ENCODE results near the gene LHX4.

LHX4 gene

GRCh38 chr1:180274221-180274620 is 44.2 kb downstream of the LHX4 start:
- WGBS (ENCODE audit: extremely low coverage, insufficient coverage, low lambda C conversion rate) = no CpG with 5 or more reads among the region's 11 CpGs
- Histone ChIP-seq H3K79me1 (ENCODE audit: low read length) (no peaks in the 10 kb centered on the region), H3K27me3 (ENCODE audit: insufficient read depth, low read length, poor library complexity) (no peaks in the 10 kb centered on the region), H2BK120ac (ENCODE audit: low read depth, low read length) (no peak overlapping the region), H3K79me2 (ENCODE audit: control insufficient read depth, insufficient read depth, low read length) (no peaks in the 10 kb centered on the region), H4K5ac (ENCODE audit: low read length) (no peak overlapping the region), H3K18ac (ENCODE audit: low read length) (no peak overlapping the region), H2BK15ac (replicated peaks; ENCODE audit: low read depth) (no peak overlapping the region), H3K4me1 (ENCODE audit: control insufficient read depth, low read depth, low read length) (no peaks in the 10 kb centered on the region), H3K23ac (ENCODE audit: low read length) (no peak overlapping the region), H3K4me3 (ENCODE audit: low read length) (no peak overlapping the region), H3K36me3 (ENCODE audit: control insufficient read depth, insufficient read depth, low read length) (no peaks in the 10 kb centered on the region), H3K27ac (ENCODE audit: low read depth, low read length) (no peak overlapping the region), H3K4me2 (ENCODE audit: low read length) (no peak overlapping the region), H3K4ac (ENCODE audit: low read depth, low read length) (no peak overlapping the region), H4K8ac (ENCODE audit: low read depth, low read length) (no peak overlapping the region), H2AK5ac (ENCODE audit: low read length) (no peak overlapping the region), H3K9ac (ENCODE audit: low read length) (no peak overlapping the region), H3K56ac (ENCODE audit: low read length) (no peak overlapping the region), H2BK5ac (ENCODE audit: low read length) (no peak overlapping the region)
- no peak for DNase-seq

GRCh38 chr1:180275726-180276125 is 45.7 kb downstream of the LHX4 start:
- no peak for DNase-seq
- no peak overlapping the region for H3K4me3 ChIP-seq (ENCODE audit: low read length)
- no peak overlapping the region for H2BK15ac ChIP-seq (replicated peaks; ENCODE audit: low read depth)
- H3K18ac ChIP-seq (ENCODE audit: low read length) = no peak overlapping the region
- no peaks in the 10 kb centered on the region for H3K79me2 ChIP-seq (ENCODE audit: control insufficient read depth, insufficient read depth, low read length)
- no peak overlapping the region for H3K4ac ChIP-seq (ENCODE audit: low read depth, low read length)
- H3K56ac ChIP-seq (ENCODE audit: low read length) = no peak overlapping the region
- H3K9ac ChIP-seq (ENCODE audit: low read length) = no peak overlapping the region
- no peak overlapping the region for H2AK5ac ChIP-seq (ENCODE audit: low read length)
- H3K4me2 ChIP-seq (ENCODE audit: low read length) = no peak overlapping the region
- H4K5ac ChIP-seq (ENCODE audit: low read length) = no peak overlapping the region
- H3K36me3 ChIP-seq (ENCODE audit: control insufficient read depth, insufficient read depth, low read length) = no peaks in the 10 kb centered on the region
- H4K8ac ChIP-seq (ENCODE audit: low read depth, low read length) = no peak overlapping the region
- H2BK5ac ChIP-seq (ENCODE audit: low read length) = no peak overlapping the region
- no peak overlapping the region for H3K27ac ChIP-seq (ENCODE audit: low read depth, low read length)
- WGBS (ENCODE audit: extremely low coverage, insufficient coverage, low lambda C conversion rate) = no CpG with 5 or more reads among the region's 5 CpGs
- H3K4me1 ChIP-seq (ENCODE audit: control insufficient read depth, low read depth, low read length) = no peaks in the 10 kb centered on the region
- H2BK120ac ChIP-seq (ENCODE audit: low read depth, low read length) = no peak overlapping the region
- H3K79me1 ChIP-seq (ENCODE audit: low read length) = no peaks in the 10 kb centered on the region
- no peak overlapping the region for H3K23ac ChIP-seq (ENCODE audit: low read length)
- no peaks in the 10 kb centered on the region for H3K27me3 ChIP-seq (ENCODE audit: insufficient read depth, low read length, poor library complexity)

- no peak overlapping the region for H3K27ac ChIP-seq (ENCODE audit: low read depth, low read length)
- no peak for DNase-seq
- no peaks in the 10 kb centered on the region for H3K79me1 ChIP-seq (ENCODE audit: low read length)
- no peak overlapping the region for H2AK5ac ChIP-seq (ENCODE audit: low read length)
- H3K18ac ChIP-seq (ENCODE audit: low read length) = no peak overlapping the region
- no peaks in the 10 kb centered on the region for H3K27me3 ChIP-seq (ENCODE audit: insufficient read depth, low read length, poor library complexity)
- H2BK5ac ChIP-seq (ENCODE audit: low read length) = no peak overlapping the region
- no peaks in the 10 kb centered on the region for H3K4me1 ChIP-seq (ENCODE audit: control insufficient read depth, low read depth, low read length)
- no peak overlapping the region for H4K8ac ChIP-seq (ENCODE audit: low read depth, low read length)
- no peak overlapping the region for H3K56ac ChIP-seq (ENCODE audit: low read length)
- H3K23ac ChIP-seq (ENCODE audit: low read length) = no peak overlapping the region
- no peak overlapping the region for H2BK15ac ChIP-seq (replicated peaks; ENCODE audit: low read depth)
- no peak overlapping the region for H3K4ac ChIP-seq (ENCODE audit: low read depth, low read length)
- H3K4me2 ChIP-seq (ENCODE audit: low read length) = no peak overlapping the region
- H4K5ac ChIP-seq (ENCODE audit: low read length) = no peak overlapping the region
- WGBS (ENCODE audit: extremely low coverage, insufficient coverage, low lambda C conversion rate) = no CpG with 5 or more reads among the region's 5 CpGs
- H2BK120ac ChIP-seq (ENCODE audit: low read depth, low read length) = no peak overlapping the region
- no peak overlapping the region for H3K9ac ChIP-seq (ENCODE audit: low read length)
- H3K4me3 ChIP-seq (ENCODE audit: low read length) = no peak overlapping the region
- H3K79me2 ChIP-seq (ENCODE audit: control insufficient read depth, insufficient read depth, low read length) = no peaks in the 10 kb centered on the region
- H3K36me3 ChIP-seq (ENCODE audit: control insufficient read depth, insufficient read depth, low read length) = no peaks in the 10 kb centered on the region
Measured at GRCh38 chr1:180277476-180278193, 47.6 kb downstream of the LHX4 start.

- no peak overlapping the region for H2BK5ac ChIP-seq (ENCODE audit: low read length)
- H3K9ac ChIP-seq (ENCODE audit: low read length) = no peak overlapping the region
- H3K27me3 ChIP-seq (ENCODE audit: insufficient read depth, low read length, poor library complexity) = no peaks in the 10 kb centered on the region
- WGBS (ENCODE audit: extremely low coverage, insufficient coverage, low lambda C conversion rate) = no CpG with 5 or more reads among the region's 2 CpGs
- no peak overlapping the region for H4K8ac ChIP-seq (ENCODE audit: low read depth, low read length)
- no peak overlapping the region for H2BK15ac ChIP-seq (replicated peaks; ENCODE audit: low read depth)
- H4K5ac ChIP-seq (ENCODE audit: low read length) = no peak overlapping the region
- H3K4me1 ChIP-seq (ENCODE audit: control insufficient read depth, low read depth, low read length) = no peaks in the 10 kb centered on the region
- no peak overlapping the region for H3K56ac ChIP-seq (ENCODE audit: low read length)
- H3K4me2 ChIP-seq (ENCODE audit: low read length) = no peak overlapping the region
- no peak overlapping the region for H3K4me3 ChIP-seq (ENCODE audit: low read length)
- no peak overlapping the region for H3K23ac ChIP-seq (ENCODE audit: low read length)
- H3K4ac ChIP-seq (ENCODE audit: low read depth, low read length) = no peak overlapping the region
- no peaks in the 10 kb centered on the region for H3K79me1 ChIP-seq (ENCODE audit: low read length)
- H3K27ac ChIP-seq (ENCODE audit: low read depth, low read length) = no peak overlapping the region
- H2BK120ac ChIP-seq (ENCODE audit: low read depth, low read length) = no peak overlapping the region
- H3K18ac ChIP-seq (ENCODE audit: low read length) = no peak overlapping the region
- H2AK5ac ChIP-seq (ENCODE audit: low read length) = no peak overlapping the region
- DNase-seq = no peak
- H3K36me3 ChIP-seq (ENCODE audit: control insufficient read depth, insufficient read depth, low read length) = no peaks in the 10 kb centered on the region
- no peaks in the 10 kb centered on the region for H3K79me2 ChIP-seq (ENCODE audit: control insufficient read depth, insufficient read depth, low read length)
Measured at GRCh38 chr1:180278194-180278515, 48.1 kb downstream of the LHX4 start.

- no peak overlapping the region for H3K56ac ChIP-seq (ENCODE audit: low read length)
- no peaks in the 10 kb centered on the region for H3K79me2 ChIP-seq (ENCODE audit: control insufficient read depth, insufficient read depth, low read length)
- H3K36me3 ChIP-seq (ENCODE audit: control insufficient read depth, insufficient read depth, low read length) = no peaks in the 10 kb centered on the region
- no peak overlapping the region for H3K9ac ChIP-seq (ENCODE audit: low read length)
- H2AK5ac ChIP-seq (ENCODE audit: low read length) = no peak overlapping the region
- H3K4me2 ChIP-seq (ENCODE audit: low read length) = no peak overlapping the region
- no peak overlapping the region for H3K4ac ChIP-seq (ENCODE audit: low read depth, low read length)
- H3K4me1 ChIP-seq (ENCODE audit: control insufficient read depth, low read depth, low read length) = no peaks in the 10 kb centered on the region
- H3K27ac ChIP-seq (ENCODE audit: low read depth, low read length) = no peak overlapping the region
- DNase-seq = no peak
- H3K79me1 ChIP-seq (ENCODE audit: low read length) = no peaks in the 10 kb centered on the region
- H4K8ac ChIP-seq (ENCODE audit: low read depth, low read length) = no peak overlapping the region
- no peaks in the 10 kb centered on the region for H3K27me3 ChIP-seq (ENCODE audit: insufficient read depth, low read length, poor library complexity)
- 100% methylated on average over 1 of the region's 9 CpGs for WGBS (ENCODE audit: extremely low coverage, insufficient coverage, low lambda C conversion rate)
- no peak overlapping the region for H3K18ac ChIP-seq (ENCODE audit: low read length)
- no peak overlapping the region for H2BK120ac ChIP-seq (ENCODE audit: low read depth, low read length)
- H3K23ac ChIP-seq (ENCODE audit: low read length) = no peak overlapping the region
- H2BK15ac ChIP-seq (replicated peaks; ENCODE audit: low read depth) = no peak overlapping the region
- no peak overlapping the region for H3K4me3 ChIP-seq (ENCODE audit: low read length)
- H2BK5ac ChIP-seq (ENCODE audit: low read length) = no peak overlapping the region
- H4K5ac ChIP-seq (ENCODE audit: low read length) = no peak overlapping the region
Measured at GRCh38 chr1:180278596-180279395, 48.7 kb downstream of the LHX4 start.

Measured in mesendoderm (in vitro differentiated cells).